Measurements from ENCODE around the gene PITPNC1. TPM values are rescaled to one million over a fixed set of nuclear protein-coding genes. Genes with fewer than 3 reads are reported as not detected.
A peak's percentile ranks its signal among the peaks of the same experiment; 100 is the strongest.

PITPNC1 gene
- total RNA-seq, 4 donors from 2014 or later, result 2.3 to 8.6 (median 4.3) TPM

DNA sequence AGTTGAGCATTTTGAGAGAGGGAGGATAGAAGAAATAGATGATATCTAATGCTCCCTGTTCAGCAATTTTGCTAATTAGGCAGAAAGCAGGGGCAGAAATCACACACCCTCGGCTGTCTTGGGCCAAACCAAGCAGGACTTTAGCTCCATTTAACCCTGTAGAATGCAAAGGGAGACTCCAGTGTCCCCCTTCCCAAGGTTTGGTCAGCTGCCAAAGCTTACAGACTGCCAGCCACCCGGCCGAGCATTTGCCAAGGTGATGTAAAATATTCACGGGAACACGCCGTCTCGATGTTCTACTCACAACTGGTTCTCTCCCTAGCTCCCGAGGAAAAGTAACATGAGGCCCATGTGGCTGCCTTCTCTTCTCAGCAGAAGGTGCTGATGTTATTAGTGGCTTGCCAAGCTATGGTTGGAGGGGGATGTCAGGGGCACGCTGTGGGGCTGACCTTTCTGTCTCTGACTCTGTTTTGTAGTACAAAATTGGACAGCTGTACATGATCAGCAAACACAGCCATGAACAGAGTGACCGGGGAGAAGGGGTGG, 155.3 kb downstream of the PITPNC1 start:
- DNase-seq (no peak), ATAC-seq (no peak)
- intact Hi-C loops (cut with DNase I; ENCODE audit: low total_unique reads), result no loop called here
- Histone ChIP-seq H3K36me3 (no peaks in the 10 kb centered on the region), H3K27ac (no peak overlapping the region), H3K27me3 (peaks cover 0 to 9% (median 0%) of the 10 kb centered on the region in 3 donors), H3K4me3 (no peak overlapping the region), H3K4me1 (peaks cover 0 to 3% of the 10 kb centered on the region in 2 donors), H3K9me3 (no peaks in the 10 kb centered on the region)
- in situ Hi-C loops (cut with MboI; ENCODE audit: low sequenced_read_pairs in 4 of 4), result no loop called here
- TF ChIP-seq, protein P1, sequence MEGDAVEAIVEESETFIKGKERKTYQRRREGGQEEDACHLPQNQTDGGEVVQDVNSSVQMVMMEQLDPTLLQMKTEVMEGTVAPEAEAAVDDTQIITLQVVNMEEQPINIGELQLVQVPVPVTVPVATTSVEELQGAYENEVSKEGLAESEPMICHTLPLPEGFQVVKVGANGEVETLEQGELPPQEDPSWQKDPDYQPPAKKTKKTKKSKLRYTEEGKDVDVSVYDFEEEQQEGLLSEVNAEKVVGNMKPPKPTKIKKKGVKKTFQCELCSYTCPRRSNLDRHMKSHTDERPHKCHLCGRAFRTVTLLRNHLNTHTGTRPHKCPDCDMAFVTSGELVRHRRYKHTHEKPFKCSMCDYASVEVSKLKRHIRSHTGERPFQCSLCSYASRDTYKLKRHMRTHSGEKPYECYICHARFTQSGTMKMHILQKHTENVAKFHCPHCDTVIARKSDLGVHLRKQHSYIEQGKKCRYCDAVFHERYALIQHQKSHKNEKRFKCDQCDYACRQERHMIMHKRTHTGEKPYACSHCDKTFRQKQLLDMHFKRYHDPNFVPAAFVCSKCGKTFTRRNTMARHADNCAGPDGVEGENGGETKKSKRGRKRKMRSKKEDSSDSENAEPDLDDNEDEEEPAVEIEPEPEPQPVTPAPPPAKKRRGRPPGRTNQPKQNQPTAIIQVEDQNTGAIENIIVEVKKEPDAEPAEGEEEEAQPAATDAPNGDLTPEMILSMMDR (IDR thresholded peaks at IDR 0.05 in 4 of 5, conservative IDR thresholded peaks at IDR 0.05 in 1 of 5), result no peak
- TF ChIP-seq POLR2A (IDR thresholded peaks at IDR 0.05), result no peak

DNA sequence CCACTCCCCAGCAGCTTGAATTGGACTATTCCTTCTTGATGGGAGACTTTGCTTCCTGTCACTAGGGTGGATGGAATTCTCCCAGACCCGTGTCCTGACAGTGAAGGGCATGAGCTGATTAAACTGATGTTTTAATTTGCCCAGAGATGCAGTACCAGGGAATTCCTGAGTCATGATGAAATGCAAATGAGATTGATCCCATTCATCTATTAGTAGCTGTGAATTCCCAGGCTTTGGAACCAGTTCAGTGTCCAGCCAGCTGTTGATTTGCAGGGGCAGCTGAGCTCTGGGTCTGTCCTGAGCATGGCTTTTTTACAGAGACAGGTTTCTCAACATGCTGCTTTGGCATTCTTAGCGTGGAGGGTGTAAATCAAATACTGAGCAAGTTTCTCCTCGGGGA, 157.9 kb downstream of the PITPNC1 start:
- no peak overlapping the region for H3K27ac ChIP-seq
- no peak overlapping the region for H3K4me3 ChIP-seq
- H3K36me3 ChIP-seq, result no peaks in the 10 kb centered on the region
- intact Hi-C loops (cut with DNase I; ENCODE audit: low total_unique reads), result no loop called here
- H3K9me3 ChIP-seq, result no peaks in the 10 kb centered on the region
- TF ChIP-seq, protein P1 (IDR thresholded peaks at IDR 0.05 in 4 of 5, conservative IDR thresholded peaks at IDR 0.05 in 1 of 5), result no peak
- no peak for TF ChIP-seq POLR2A (IDR thresholded peaks at IDR 0.05)
- peaks cover 0 to 9% (median 0%) of the 10 kb centered on the region in 3 donors for H3K27me3 ChIP-seq
- in situ Hi-C loops (cut with MboI; ENCODE audit: low sequenced_read_pairs in 4 of 4), result no loop called here
- ATAC-seq (no peak), DNase-seq (no peak)
- H3K4me1 ChIP-seq, result peaks cover 0 to 3% of the 10 kb centered on the region in 2 donors

DNA sequence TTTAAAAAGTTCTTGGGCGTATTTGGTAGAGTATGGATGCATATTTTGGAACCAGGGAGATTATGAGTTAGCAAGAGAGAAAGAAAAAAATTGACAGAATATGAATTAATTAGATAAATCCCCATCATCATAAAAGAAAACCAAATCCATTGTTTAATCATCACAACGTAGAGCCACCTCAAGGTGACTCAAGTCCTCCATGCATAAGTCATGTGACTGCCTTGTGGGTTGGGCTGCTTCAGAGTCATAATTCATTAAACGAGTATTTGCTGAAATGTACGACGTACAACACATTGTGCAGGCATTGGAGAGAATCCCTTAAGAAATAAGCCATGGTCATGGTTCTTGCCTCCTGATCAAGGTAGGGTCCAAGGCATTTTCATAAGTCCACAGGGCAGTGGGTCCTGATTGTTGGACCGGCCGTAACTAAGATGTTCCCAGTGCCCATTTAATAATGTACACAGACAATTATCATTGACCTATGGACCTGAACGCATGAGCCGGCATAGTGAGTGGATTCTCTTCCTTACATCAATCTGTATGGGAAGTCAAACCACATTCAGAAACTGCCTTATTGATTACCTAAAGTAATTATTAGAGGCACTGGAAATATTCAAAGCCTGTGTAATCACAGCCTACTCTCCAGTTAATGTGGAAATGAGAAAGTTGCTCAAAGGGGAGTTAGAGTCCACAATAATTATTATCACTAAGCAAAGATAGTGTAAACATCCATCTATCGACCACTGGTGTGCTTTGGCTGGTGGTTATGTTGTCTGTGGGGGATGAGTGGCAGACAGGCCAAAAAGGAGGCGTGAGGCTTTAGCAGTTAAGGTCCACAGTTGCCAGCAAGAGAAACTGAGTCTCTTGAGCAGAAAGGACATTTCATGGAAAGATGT, 165.4 kb downstream of the PITPNC1 start:
- TF ChIP-seq, protein P1 (IDR thresholded peaks at IDR 0.05 in 4 of 5, conservative IDR thresholded peaks at IDR 0.05 in 1 of 5), result no peak
- TF ChIP-seq POLR2A (IDR thresholded peaks at IDR 0.05), result no peak
- in situ Hi-C loops (cut with MboI; ENCODE audit: low sequenced_read_pairs in 4 of 4) (loop anchor here in 1 of 4 donors (10.0 kb wide), 1 partner anchor 62 kb away; no protein-coding TSS in a partner anchor), intact Hi-C loops (cut with DNase I; ENCODE audit: low total_unique reads) (no loop called here)
- H3K4me3 ChIP-seq, result no peak overlapping the region
- no peak for DNase-seq
- H3K4me1 ChIP-seq, result peaks cover 5 to 12% of the 10 kb centered on the region in 2 donors
- no peaks in the 10 kb centered on the region for H3K27me3 ChIP-seq
- ATAC-seq, result no peak
- no peaks in the 10 kb centered on the region for H3K9me3 ChIP-seq
- no peaks in the 10 kb centered on the region for H3K36me3 ChIP-seq
- H3K27ac ChIP-seq, result no peak overlapping the region

DNA sequence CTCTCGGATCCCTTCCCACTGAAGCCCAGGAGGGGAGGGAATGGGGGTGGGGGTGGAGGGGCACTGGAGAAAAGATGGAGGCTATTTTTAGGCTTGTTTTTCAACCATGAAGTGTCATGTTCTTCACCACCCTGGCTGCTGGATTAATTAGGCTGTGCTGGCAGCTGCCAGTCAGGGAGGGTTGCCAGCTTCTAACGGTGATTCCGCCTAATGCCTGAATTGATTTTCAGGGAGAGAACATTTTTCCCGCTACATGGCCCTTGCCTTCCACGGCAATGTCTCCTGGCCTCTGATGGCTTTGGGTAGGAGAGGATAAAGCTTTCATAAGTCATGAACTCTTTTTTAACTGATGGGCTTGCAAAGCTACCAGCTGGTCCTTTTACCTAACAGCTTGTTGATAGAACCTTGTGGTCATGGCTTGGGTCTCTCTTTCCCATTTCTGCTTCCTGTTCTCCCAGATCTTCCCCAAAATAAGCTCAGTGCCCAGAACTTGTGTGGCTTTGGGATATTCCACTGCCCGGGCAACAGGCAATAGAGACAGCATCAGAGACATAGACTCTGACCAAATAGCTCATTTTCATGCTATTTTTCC, 167.4 kb downstream of the PITPNC1 start:
- intact Hi-C loops (cut with DNase I; ENCODE audit: low total_unique reads), result no loop called here
- in situ Hi-C loops (cut with MboI; ENCODE audit: low sequenced_read_pairs in 4 of 4), result loop anchor here in 1 of 4 donors (10.0 kb wide), 1 partner anchor 60 kb away; no protein-coding TSS in a partner anchor
- H3K27me3 ChIP-seq, result no peaks in the 10 kb centered on the region
- TF ChIP-seq POLR2A (IDR thresholded peaks at IDR 0.05), result no peak
- TF ChIP-seq, protein P1 (IDR thresholded peaks at IDR 0.05 in 4 of 5, conservative IDR thresholded peaks at IDR 0.05 in 1 of 5), result no peak
- H3K4me1 ChIP-seq, result peaks cover 5 to 12% of the 10 kb centered on the region in 2 donors
- DNase-seq (no peak), ATAC-seq (peak in 1 of 2 donors; percentile 45)
- no peaks in the 10 kb centered on the region for H3K9me3 ChIP-seq
- H3K27ac ChIP-seq, result peak overlapping the region in 1 of 4 donors; percentile 7
- H3K36me3 ChIP-seq, result no peaks in the 10 kb centered on the region
- no peak overlapping the region for H3K4me3 ChIP-seq

Measured in gastrocnemius medialis (tissue), 4 donors.